Endometrial microvascular endothelial cells (primary cell): ENCODE measurements around the gene GALNTL6. TPM values are rescaled to one million over a fixed set of nuclear protein-coding genes. Genes with fewer than 3 reads are reported as not detected.

Experiments used
- in situ Hi-C: cut with HindIII; loops from 2 replicates; pipeline ENCODE4 v1.10.0; 2017; ENCODE audit warnings: low sequenced_read_pairs, low pct_unique_long_range_greater_than_20kb; ENCODE audit errors: inconsistent ontology term
- total RNA-seq: library from RNA; depleted of rRNA; stranded (reverse); fragments of >200 nt; gene quantifications from one replicate; pipeline ENCODE4 v1.2.3, GENCODE V29; 2015; ENCODE audit errors: inconsistent ontology term

Gene GALNTL6
- total RNA-seq, 1 donor from 2014 or later, result not detected

DNA sequence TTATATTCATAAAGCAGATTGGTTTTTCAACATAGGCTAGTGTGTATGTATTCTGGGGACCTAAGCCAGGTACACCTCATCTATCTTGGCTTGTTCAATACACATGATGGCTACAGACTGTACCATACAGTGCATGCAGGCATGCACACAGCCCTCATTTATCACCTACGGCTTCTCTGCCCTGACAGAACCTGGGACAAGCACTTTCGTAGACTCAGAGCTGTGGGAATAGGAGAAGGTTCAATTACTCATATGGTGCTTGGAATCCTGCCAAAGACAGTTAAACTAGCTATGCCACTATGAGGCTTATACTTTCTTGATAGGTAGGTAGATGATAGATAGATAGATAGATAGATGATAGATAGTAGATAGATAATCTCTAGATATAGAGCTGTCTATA lies 457.2 kb downstream of the GALNTL6 start:
- in situ Hi-C loops, result no loop called here

DNA sequence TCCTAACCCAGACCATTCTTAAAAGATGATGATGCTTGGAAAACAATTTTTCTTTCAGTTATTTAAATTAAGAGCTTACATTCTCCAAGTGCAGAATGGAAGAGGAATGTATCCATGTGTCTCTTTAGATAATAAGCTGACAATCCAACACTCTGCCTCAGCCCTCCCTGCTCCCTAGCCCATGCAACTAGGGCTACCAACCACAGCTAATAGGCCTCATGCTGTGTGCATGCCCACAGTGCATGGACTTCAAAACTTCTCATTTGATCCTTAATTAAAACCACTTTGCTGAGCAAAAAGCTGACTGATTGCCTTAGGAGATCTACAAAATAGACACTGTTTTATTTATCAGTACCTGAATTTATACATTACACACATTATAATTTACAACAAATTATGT lies 473.9 kb downstream of the GALNTL6 start:
- in situ Hi-C loops, result no loop called here

DNA sequence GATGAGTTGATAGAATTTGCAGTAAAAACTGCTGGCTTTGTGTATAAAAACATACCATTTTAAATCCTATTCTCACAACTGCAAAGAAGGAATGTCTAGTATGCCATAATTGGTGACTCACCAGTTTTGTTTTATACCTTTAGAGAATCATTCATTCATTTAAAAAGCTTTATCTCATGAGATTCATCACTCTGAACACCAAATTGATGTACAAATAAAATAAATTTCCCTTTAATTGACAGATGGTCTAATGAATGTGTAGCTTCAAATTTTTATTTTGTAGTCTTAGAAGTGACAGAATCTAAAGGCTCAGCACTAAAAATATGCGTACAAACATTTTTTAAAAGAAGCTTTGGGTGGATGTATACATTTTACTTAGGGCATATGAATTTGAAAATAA lies 492.5 kb downstream of the GALNTL6 start:
- in situ Hi-C loops, result no loop called here

GRCh38 chr4:172308078-172308477 lies 494.9 kb downstream of the GALNTL6 start:
- in situ Hi-C loops, result no loop called here

- in situ Hi-C loops, result no loop called here
Measured at GRCh38 chr4:172311682-172312081, 498.5 kb downstream of the GALNTL6 start.

DNA sequence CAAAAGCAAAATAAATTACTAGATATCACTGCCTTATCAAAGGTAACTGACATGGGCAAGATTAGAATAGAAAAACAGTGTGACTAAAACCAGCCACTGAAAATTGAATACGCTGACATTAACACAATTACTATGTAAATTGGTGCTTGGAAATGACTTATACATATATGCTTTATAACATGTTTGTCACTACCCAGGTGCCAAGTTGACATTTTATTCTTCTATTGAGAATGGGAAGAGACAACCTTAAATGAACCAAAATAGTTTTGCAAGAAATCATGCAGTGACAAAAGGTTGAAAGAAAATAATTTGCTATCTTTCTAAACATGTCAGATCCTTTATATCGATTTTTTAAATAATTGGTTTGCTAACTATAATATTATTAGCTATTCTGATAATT lies 510.1 kb downstream of the GALNTL6 start:
- in situ Hi-C loops, result no loop called here

- in situ Hi-C loops, result no loop called here
Measured at GRCh38 chr4:172344308-172344938, 531.2 kb downstream of the GALNTL6 start.

GRCh38 chr4:172348426-172348825 lies 535.2 kb downstream of the GALNTL6 start:
- in situ Hi-C loops, result no loop called here

GRCh38 chr4:172352356-172352755 lies 539.2 kb downstream of the GALNTL6 start:
- in situ Hi-C loops, result no loop called here

DNA sequence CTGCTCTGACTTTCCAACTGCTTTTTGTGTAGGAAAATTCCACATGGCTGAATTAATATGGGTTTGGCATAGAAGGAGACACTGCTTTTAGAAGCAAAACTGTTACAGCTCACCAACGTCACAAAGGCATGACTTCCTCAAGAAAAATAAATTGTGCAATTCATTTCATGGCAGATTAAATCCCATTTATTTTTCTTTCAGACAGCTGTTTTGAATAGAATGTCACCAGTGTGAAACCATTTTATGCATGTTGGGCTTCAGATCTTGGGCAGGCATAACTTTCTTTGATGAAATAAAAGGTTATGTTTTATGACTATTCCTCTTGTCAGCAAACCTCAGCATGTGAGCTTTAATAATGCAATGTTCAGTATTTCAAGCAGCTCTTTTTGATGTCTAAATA lies 542.8 kb downstream of the GALNTL6 start:
- in situ Hi-C loops, result no loop called here

DNA sequence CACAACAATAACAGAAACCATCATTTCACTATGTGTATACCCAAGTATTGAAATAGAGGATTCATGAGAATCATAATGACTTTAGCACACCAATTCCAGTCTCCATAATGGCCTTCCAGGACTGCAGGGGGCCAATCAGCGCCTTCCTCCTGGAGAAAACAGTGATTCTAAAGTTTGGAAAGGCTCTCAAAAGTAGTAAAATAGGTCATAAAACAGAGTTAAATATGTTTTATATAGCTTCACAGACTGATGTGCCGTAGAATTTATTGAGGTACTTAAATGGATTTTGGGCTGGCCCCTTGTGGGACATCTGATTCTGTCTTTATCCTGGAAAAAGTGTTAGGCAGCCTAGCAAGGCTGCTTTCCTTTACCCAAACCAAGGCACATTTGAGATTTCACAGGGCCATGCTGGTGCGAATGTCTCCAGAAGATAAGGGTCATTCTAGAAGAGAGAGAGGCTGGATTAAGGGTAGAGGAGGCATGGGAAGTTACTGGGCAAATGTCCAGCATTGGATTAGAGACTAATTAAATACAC lies 543.9 kb downstream of the GALNTL6 start:
- in situ Hi-C loops, result no loop called here

DNA sequence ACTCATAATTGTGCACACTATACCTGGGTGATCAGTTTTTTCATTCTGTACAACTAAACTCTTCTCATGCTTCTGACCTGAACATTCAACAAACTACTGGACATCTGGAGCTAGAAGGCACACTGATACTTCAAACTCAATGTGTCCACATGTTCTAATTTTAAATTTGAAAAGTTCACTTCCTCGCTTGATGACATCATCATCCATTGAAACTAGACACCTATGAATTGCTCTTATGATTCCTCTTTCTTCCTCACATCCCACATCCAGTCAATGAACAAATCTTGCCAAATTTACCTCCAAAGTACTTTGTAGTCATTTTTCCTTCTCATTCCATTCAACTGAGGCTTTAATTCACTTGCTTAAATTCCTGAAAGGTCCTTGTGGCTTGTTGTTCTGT lies 549.4 kb downstream of the GALNTL6 start:
- in situ Hi-C loops, result no loop called here

GRCh38 chr4:172369471-172369959 lies 556.3 kb downstream of the GALNTL6 start:
- in situ Hi-C loops, result no loop called here

- in situ Hi-C loops, result no loop called here
Measured at GRCh38 chr4:172377486-172378140, 564.4 kb downstream of the GALNTL6 start.

DNA sequence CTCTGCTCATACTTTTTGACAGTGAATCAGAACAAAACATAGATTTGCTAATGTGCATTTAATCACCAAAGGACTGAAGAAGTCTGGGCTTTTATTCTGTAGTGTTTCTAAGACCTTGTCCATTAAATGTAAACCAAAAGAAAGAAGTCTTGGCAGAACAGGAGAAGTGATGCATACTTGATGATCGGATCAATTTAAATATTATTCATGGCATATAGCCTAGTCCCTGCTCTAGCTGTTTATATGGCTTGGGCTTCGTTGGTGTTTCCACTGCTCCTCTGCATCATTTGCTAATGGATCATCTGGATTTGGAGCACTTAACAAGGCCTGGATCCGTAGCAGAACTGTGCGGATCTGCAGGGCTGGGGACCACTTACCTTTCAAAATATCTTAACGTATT lies 566.6 kb downstream of the GALNTL6 start:
- in situ Hi-C loops, result no loop called here

- in situ Hi-C loops, result no loop called here
Measured at GRCh38 chr4:172390331-172390730, 577.1 kb downstream of the GALNTL6 start.

DNA sequence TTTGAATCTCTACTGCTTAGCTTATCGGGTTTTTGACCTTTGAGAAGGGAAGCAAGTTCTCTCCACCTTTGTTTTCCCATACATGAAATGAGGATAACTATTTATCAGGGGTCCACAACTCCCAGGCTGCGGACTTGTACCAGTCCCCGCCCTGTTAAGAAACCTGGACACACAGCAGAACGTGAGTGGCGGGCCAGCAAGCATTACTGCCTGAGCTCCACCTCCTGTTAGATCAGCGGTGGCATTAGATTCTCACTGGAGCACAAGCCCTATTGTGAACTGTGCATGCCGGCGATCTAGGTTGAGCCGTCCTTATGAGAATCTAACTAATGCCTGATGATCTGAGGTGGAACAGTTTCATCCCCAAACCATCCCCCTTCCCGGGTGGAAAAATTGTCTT lies 579.5 kb downstream of the GALNTL6 start:
- in situ Hi-C loops, result no loop called here

DNA sequence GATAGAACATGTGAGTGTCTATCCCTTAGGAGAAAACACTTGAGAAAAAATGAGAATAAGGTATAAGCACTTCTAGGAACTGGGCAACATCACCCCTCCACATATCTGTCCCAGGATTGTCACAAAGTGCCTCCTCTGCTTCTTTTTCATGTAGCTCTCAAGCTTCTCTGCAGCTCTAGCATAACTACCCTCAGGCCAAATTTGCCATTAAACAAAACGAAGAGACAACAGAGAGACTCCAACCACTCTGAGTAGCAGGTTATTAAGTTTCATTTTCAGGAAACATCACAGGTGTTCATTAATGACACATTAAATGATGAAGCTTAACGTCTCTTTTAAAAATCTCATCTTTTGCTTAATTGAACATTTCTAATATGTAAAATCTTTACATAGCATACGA lies 580.0 kb downstream of the GALNTL6 start:
- in situ Hi-C loops, result no loop called here

DNA sequence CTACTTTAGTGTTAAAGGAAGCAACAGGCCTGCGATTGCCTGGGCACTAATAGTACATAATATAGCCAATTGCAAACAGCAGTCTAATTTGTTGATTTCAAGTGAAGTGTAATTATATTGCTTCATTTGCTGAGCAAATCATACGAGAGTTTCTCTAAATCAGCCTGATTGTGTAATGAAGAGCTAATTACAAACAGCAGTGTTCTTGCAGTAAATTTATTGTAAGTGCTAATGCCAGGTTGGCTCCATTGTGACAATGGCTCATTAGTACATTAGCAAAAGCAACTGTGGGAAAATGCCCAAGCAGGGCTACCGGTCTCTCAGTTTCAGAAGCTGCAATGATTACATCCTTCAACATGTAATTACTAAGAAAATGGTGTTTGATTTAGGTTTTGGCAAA lies 591.5 kb downstream of the GALNTL6 start:
- in situ Hi-C loops, result no loop called here

GRCh38 chr4:172410363-172410762 lies 597.2 kb downstream of the GALNTL6 start:
- in situ Hi-C loops, result no loop called here
